ENCODE measurements around the gene DCAF7. TPM values are rescaled to one million over a fixed set of nuclear protein-coding genes. Genes with fewer than 3 reads are reported as not detected.

The DCAF7 gene
- total and polyA plus RNA-seq, 3 donors from 2014 or later, result 51.7 to 164 (median 66.8) TPM

GRCh38 chr17:63525190-63525946 lies 24.9 kb upstream of the DCAF7 start:
- Histone ChIP-seq H3K9me3 (no peaks in the 10 kb centered on the region), H3K27me3 (no peaks in the 10 kb centered on the region), H3K36me3 (ENCODE audit: low read depth, missing control alignments) (no peaks in the 10 kb centered on the region), H3K4me1 (no peaks in the 10 kb centered on the region), H3K4me3 (no peak overlapping the region), H3K27ac (no peak overlapping the region)
- TF ChIP-seq CTCF (IDR thresholded peaks at IDR 0.05), result no peak
- no peak for TF ChIP-seq POLR2A (IDR thresholded peaks at IDR 0.05)
- WGBS, 2 donors, result 75 to 77% methylated on average over 6 of the region's 6 CpGs
- DNase-seq, result no peak
- intact Hi-C loops (cut with DNase I; ENCODE audit: low total_unique reads), result no loop called here

DNA sequence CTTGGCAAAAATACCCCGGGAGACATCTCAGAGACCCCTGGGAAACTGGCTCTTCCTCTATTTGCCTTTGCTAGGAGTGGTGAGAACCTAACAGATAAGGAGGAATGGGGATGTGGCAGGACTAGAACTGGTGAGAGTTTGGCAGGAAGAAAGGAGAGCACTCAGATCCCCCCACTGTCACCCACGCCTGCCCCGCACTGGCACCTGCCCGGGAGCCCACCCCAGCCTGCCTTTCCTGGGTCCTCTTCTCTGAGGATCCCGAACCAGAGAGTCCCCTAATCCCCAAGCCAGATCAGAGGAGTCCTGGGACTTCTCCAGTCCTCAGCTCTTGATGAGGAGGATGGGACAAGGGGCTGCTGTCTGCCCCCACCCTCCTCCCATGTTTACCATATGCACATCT lies 23.4 kb upstream of the DCAF7 start:
- Histone ChIP-seq H3K9me3 (no peaks in the 10 kb centered on the region), H3K4me1 (no peaks in the 10 kb centered on the region), H3K27ac (no peak overlapping the region), H3K36me3 (ENCODE audit: low read depth, missing control alignments) (no peaks in the 10 kb centered on the region), H3K4me3 (no peak overlapping the region), H3K27me3 (no peaks in the 10 kb centered on the region)
- TF ChIP-seq CTCF (IDR thresholded peaks at IDR 0.05) (no peak), POLR2A (IDR thresholded peaks at IDR 0.05) (no peak)
- no peak for DNase-seq
- 90 to 91% methylated on average over 5 of the region's 5 CpGs for WGBS, 2 donors
- intact Hi-C loops (cut with DNase I; ENCODE audit: low total_unique reads), result no loop called here

GRCh38 chr17:63528183-63528582 lies 22.1 kb upstream of the DCAF7 start:
- DNase-seq, result no peak
- no peaks in the 10 kb centered on the region for H3K36me3 ChIP-seq (ENCODE audit: low read depth, missing control alignments)
- no peak overlapping the region for H3K27ac ChIP-seq
- no peaks in the 10 kb centered on the region for H3K27me3 ChIP-seq
- no peaks in the 10 kb centered on the region for H3K4me1 ChIP-seq
- no peak for TF ChIP-seq POLR2A (IDR thresholded peaks at IDR 0.05)
- no peak for TF ChIP-seq CTCF (IDR thresholded peaks at IDR 0.05)
- H3K9me3 ChIP-seq, result no peaks in the 10 kb centered on the region
- 90 to 91% methylated on average over 7 to 9 of the region's 9 CpGs for whole genome bisulfite sequencing, 2 donors
- no peak overlapping the region for H3K4me3 ChIP-seq
- intact Hi-C loops (cut with DNase I; ENCODE audit: low total_unique reads), result no loop called here

DNA sequence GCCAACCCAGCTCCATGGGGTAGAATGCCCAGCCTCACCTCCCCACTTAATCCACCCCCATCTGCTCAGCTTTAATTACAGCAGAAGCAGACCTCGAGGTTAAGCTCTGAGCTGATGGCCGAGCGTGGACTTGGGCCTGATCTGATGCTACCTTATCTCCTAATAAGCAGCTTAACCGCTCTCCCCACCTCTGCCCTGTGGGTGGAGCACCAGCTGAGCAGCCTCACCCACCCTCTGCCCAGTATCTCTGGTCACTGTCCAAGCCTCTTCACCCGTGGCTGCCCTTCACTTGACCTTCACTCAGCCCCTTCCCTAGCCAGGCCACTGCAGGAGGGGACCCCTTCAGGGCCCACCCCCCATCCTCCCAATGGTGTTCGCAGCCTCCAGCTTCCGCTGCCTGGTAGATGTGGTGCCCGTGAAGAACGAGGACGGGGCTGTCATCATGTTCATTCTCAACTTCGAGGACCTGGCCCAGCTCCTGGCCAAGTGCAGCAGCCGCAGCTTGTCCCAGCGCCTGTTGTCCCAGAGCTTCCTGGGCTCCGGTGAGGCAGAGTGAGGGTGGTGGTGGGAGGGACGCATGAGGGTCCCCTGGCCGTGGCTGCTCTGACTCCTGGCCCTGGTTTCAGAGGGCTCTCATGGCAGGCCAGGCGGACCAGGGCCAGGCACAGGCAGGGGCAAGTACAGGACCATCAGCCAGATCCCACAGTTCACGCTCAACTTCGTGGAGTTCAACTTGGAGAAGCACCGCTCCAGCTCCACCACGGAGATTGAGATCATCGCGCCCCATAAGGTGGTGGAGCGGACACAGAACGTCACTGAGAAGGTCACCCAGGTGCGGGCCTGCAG lies 20.3 kb upstream of the DCAF7 start:
- intact Hi-C loops (cut with DNase I; ENCODE audit: low total_unique reads), result loop anchor here (10.0 kb wide), 1 partner anchor 55 kb away; the partner anchor contains the start of gene ACE
- no peak for TF ChIP-seq CTCF (IDR thresholded peaks at IDR 0.05)
- no peak for TF ChIP-seq POLR2A (IDR thresholded peaks at IDR 0.05)
- WGBS, 2 donors, result 70 to 83% methylated on average over 7 to 26 of the region's 26 CpGs
- no peaks in the 10 kb centered on the region for H3K9me3 ChIP-seq
- H3K4me3 ChIP-seq, result no peak overlapping the region
- H3K4me1 ChIP-seq, result no peaks in the 10 kb centered on the region
- no peak overlapping the region for H3K27ac ChIP-seq
- no peaks in the 10 kb centered on the region for H3K36me3 ChIP-seq (ENCODE audit: low read depth, missing control alignments)
- no peak for DNase-seq
- no peaks in the 10 kb centered on the region for H3K27me3 ChIP-seq
